H1 (cell line): ENCODE measurements around the gene PLA2G10. TPM values are rescaled to one million over a fixed set of nuclear protein-coding genes. Genes with fewer than 3 reads are reported as not detected.

Experiments
- CTCF ChIA-PET: fragments of 300-600 bp; sonication (Branson Sonifier 250); formaldehyde crosslinking; loops from one replicate; lab custom pipeline; 2021; ENCODE audit not compliant: partially characterized antibody; lab: Charles Lee
- POLR2A ChIA-PET: fragments of 300-600 bp; sonication (Branson Sonifier 250); formaldehyde crosslinking; loops from one replicate; lab custom pipeline; 2021; ENCODE audit warnings: inconsistent platforms; ENCODE audit not compliant: partially characterized antibody; lab: Charles Lee
- DNase-seq, 2 experiments: peaks; one replicate each; pipeline versions ENCODE4 v3.0.0 to v3.0.0-alpha.2; 2010 to 2022; ENCODE audit warnings: low spot score in 2 of 2, low read depth in 1 of 2, mixed read lengths in 1 of 2
- FAIRE-seq: peaks from 2 replicates; lab custom pipeline; 2011; peaks lifted over from hg19 to GRCh38; lab: Jason Lieb, UNC
- H2AFZ ChIP-seq: 2 replicates; pipeline ENCODE4 v1.8.1; 2012; ENCODE audit warnings: low read length, inconsistent platforms
- H2AK5ac ChIP-seq: 2 replicates; pipeline ENCODE4 v1.6.1; 2013; ENCODE audit warnings: low read depth, low read length
- H2BK120ac ChIP-seq: replicated peaks from 2 replicates; pipeline ENCODE3; 2013; ENCODE audit warnings: low read depth, low read length, inconsistent platforms
- H2BK12ac ChIP-seq: 2 replicates; pipeline ENCODE4 v1.6.1; 2013; ENCODE audit warnings: low read depth, low read length
- H2BK15ac ChIP-seq: 2 replicates; pipeline ENCODE4 v1.6.1; 2013; ENCODE audit warnings: low read length
- H2BK20ac ChIP-seq: 2 replicates; pipeline ENCODE4 v1.6.1; 2013; ENCODE audit warnings: low read length
- H2BK5ac ChIP-seq: 2 replicates; pipeline ENCODE4 v1.6.1; 2013; ENCODE audit warnings: low read depth, low read length
- H3K14ac ChIP-seq: 2 replicates; pipeline ENCODE4 v1.6.1; 2013; ENCODE audit warnings: inconsistent platforms; ENCODE audit not compliant: insufficient read length
- H3K18ac ChIP-seq: 2 replicates; pipeline ENCODE4 v1.6.1; 2013; ENCODE audit warnings: low read length; ENCODE audit errors: extremely low read depth
- H3K23ac ChIP-seq: 2 replicates; pipeline ENCODE4 v1.6.1; 2013; ENCODE audit warnings: inconsistent platforms; ENCODE audit not compliant: insufficient read length
- H3K23me2 ChIP-seq: 2 replicates; pipeline ENCODE4 v1.6.1; 2013; ENCODE audit warnings: low read depth, low read length
- H3K27ac ChIP-seq: 2 replicates; pipeline ENCODE4 v1.6.1; 2011; ENCODE audit warnings: low read depth, low read length, inconsistent platforms
- H3K27me3 ChIP-seq, 4 experiments: replicated peaks in 1 of 4; 1 replicate in 1 of 4; 2 replicates in 3 of 4; pipeline versions ENCODE4 v1.6.1 to v1.8.1; 2011 to 2013; ENCODE audit warnings: low read length in 3 of 4, mild to moderate bottlenecking in 3 of 4, inconsistent platforms in 2 of 4, mixed read lengths in 2 of 4, moderate library complexity in 1 of 4; ENCODE audit not compliant: control insufficient read depth in 3 of 4, insufficient read depth in 3 of 4; ENCODE audit errors: extremely low read depth in 1 of 4
- H3K36me3 ChIP-seq, 4 experiments: 2 replicates each; pipeline versions ENCODE4 v1.6.1 to v1.8.1; 2011 to 2013; ENCODE audit warnings: mild to moderate bottlenecking in 4 of 4, low read length in 3 of 4, moderate library complexity in 2 of 4, control low read depth in 1 of 4, inconsistent platforms in 1 of 4; ENCODE audit not compliant: insufficient read depth in 4 of 4, control insufficient read depth in 2 of 4
- H3K4ac ChIP-seq: replicated peaks from 2 replicates; pipeline ENCODE3; 2013; ENCODE audit warnings: low read length, low read depth, mixed read lengths, inconsistent platforms; ENCODE audit not compliant: insufficient read length
- H3K4me1 ChIP-seq, 4 experiments: replicated peaks in 1 of 4; 1 replicate in 1 of 4; 2 replicates in 3 of 4; pipeline versions ENCODE4 v1.6.1 to v1.8.1; 2011 to 2013; ENCODE audit warnings: low read length in 3 of 4, inconsistent platforms in 2 of 4, mixed read lengths in 1 of 4; ENCODE audit not compliant: insufficient read depth in 4 of 4, control insufficient read depth in 3 of 4
- H3K4me2 ChIP-seq, 2 experiments: 2 replicates each; pipeline versions ENCODE4 v1.6.1 to v1.8.1; 2011 to 2013; ENCODE audit warnings: low read depth in 2 of 2, low read length in 2 of 2, control low read depth in 1 of 2, inconsistent platforms in 1 of 2, mild to moderate bottlenecking in 1 of 2; ENCODE audit not compliant: insufficient read depth in 1 of 2
- H3K4me3 ChIP-seq, 4 experiments: fragments of 200-600, 300-600 bp in 1 of 4; sonication (generic), shearing (Covaris generic), sonication (Bioruptor Twin) in 1 of 4; 2 replicates each; pipeline versions ENCODE4 v1.5.1 to v1.8.1; 2011 to 2016; ENCODE audit warnings: low read length in 4 of 4, low read depth in 3 of 4, control low read depth in 2 of 4, inconsistent platforms in 2 of 4, mild to moderate bottlenecking in 2 of 4, mixed read lengths in 1 of 4, moderate library complexity in 1 of 4; ENCODE audit not compliant: insufficient read depth in 2 of 4; ENCODE audit errors: extremely low read depth in 1 of 4
- H3K56ac ChIP-seq: replicated peaks from 2 replicates; pipeline ENCODE3; 2013; ENCODE audit warnings: low read depth, mild to moderate bottlenecking, mixed read lengths, low read length, inconsistent platforms; ENCODE audit not compliant: insufficient read length
- H3K79me1 ChIP-seq: 2 replicates; pipeline ENCODE4 v1.6.1; 2013; ENCODE audit warnings: low read depth, low read length, control low read depth
- H3K79me2 ChIP-seq, 2 experiments: 2 replicates each; pipeline versions ENCODE4 v1.6.1 to v1.8.1; 2012 to 2013; ENCODE audit warnings: low read length in 2 of 2, mild to moderate bottlenecking in 2 of 2, inconsistent platforms in 1 of 2; ENCODE audit not compliant: insufficient read depth in 2 of 2, control insufficient read depth in 1 of 2
- H3K9ac ChIP-seq, 4 experiments: replicated peaks in 1 of 4; 1 replicate in 1 of 4; 2 replicates in 3 of 4; pipeline versions ENCODE4 v1.6.1 to v1.8.1; 2011 to 2013; ENCODE audit warnings: low read depth in 3 of 4, low read length in 3 of 4, control low read depth in 2 of 4, mild to moderate bottlenecking in 2 of 4, moderate library complexity in 2 of 4, inconsistent platforms in 1 of 4; ENCODE audit errors: extremely low read depth in 1 of 4
- H3K9me3 ChIP-seq, 2 experiments: 2 replicates each; pipeline versions ENCODE4 v1.6.1 to v1.8.1; 2012 to 2013; ENCODE audit warnings: mild to moderate bottlenecking in 2 of 2, moderate library complexity in 2 of 2, control low read depth in 1 of 2, inconsistent platforms in 1 of 2, low read depth in 1 of 2, low read length in 1 of 2, mixed read lengths in 1 of 2; ENCODE audit not compliant: insufficient read depth in 2 of 2
- H4K20me1 ChIP-seq, 2 experiments: replicated peaks in 1 of 2; 2 replicates each; pipeline versions ENCODE3 to v1.8.1; 2011 to 2013; ENCODE audit warnings: inconsistent platforms in 2 of 2, low read length in 2 of 2, mild to moderate bottlenecking in 1 of 2; ENCODE audit not compliant: insufficient read depth in 2 of 2, control insufficient read depth in 1 of 2
- H4K5ac ChIP-seq: 2 replicates; pipeline ENCODE4 v1.6.1; 2013; ENCODE audit warnings: low read length, low read depth, mixed read lengths, inconsistent platforms; ENCODE audit not compliant: insufficient read length
- H4K8ac ChIP-seq: 2 replicates; pipeline ENCODE4 v1.8.0; 2013; ENCODE audit warnings: mild to moderate bottlenecking, moderate library complexity, low read length, inconsistent platforms; ENCODE audit not compliant: insufficient read depth; ENCODE audit errors: extremely low read depth
- H4K91ac ChIP-seq: replicated peaks from 2 replicates; pipeline ENCODE3; 2013; ENCODE audit warnings: low read length, mixed read lengths, inconsistent platforms; ENCODE audit not compliant: insufficient read length
- ASH2L ChIP-seq: fragments of 200-600, 300-600 bp; sonication (generic); IDR thresholded peaks from one replicate; pipeline ENCODE4 v1.7.1; 2017; ENCODE audit warnings: low read length
- ATF3 ChIP-seq: IDR thresholded peaks from 2 replicates; pipeline ENCODE4 v1.6.1; 2011; ENCODE audit warnings: low read depth, mild to moderate bottlenecking, low read length; ENCODE audit not compliant: insufficient read depth
- BACH1 ChIP-seq: IDR thresholded peaks from 2 replicates; pipeline ENCODE4 v1.6.1; 2012; ENCODE audit warnings: low read length, improper control_type of control experiment
- CEBPB ChIP-seq: IDR thresholded peaks from 2 replicates; pipeline ENCODE4 v1.6.1; 2012; ENCODE audit warnings: low read depth, low read length
- EZH2 ChIP-seq: fragments of 200-600 bp; sonication (generic); IDR thresholded peaks from 2 replicates; pipeline ENCODE4 v1.7.1; 2012; ENCODE audit warnings: low read depth, mild to moderate bottlenecking, moderate library complexity, low read length, inconsistent platforms; ENCODE audit not compliant: severe bottlenecking
- NRF1 ChIP-seq: IDR thresholded peaks from 2 replicates; pipeline ENCODE4 v1.6.1; 2011; ENCODE audit warnings: mild to moderate bottlenecking, low read depth, low read length, improper control_type of control experiment
- RAD21 ChIP-seq, 2 experiments: IDR thresholded peaks in 1 of 2; conservative IDR thresholded peaks in 1 of 2; 2 replicates each; pipeline ENCODE4 v1.6.1; 2011; ENCODE audit warnings: low read depth in 2 of 2, low read length in 2 of 2, improper control_type of control experiment in 1 of 2, inconsistent platforms in 1 of 2, mild to moderate bottlenecking in 1 of 2, moderate library complexity in 1 of 2
- SIN3A ChIP-seq, 2 experiments: IDR thresholded peaks in 1 of 2; conservative IDR thresholded peaks in 1 of 2; 2 replicates each; pipeline ENCODE4 v1.6.1; 2011 to 2012; ENCODE audit warnings: low read length in 2 of 2, improper control_type of control experiment in 1 of 2, low read depth in 1 of 2, mild to moderate bottlenecking in 1 of 2
- SRF ChIP-seq: IDR thresholded peaks from 2 replicates; pipeline ENCODE4 v1.6.1; 2011; ENCODE audit warnings: mild to moderate bottlenecking, low read depth, low read length, moderate library complexity
- USF2 ChIP-seq: IDR thresholded peaks from 2 replicates; pipeline ENCODE4 v1.6.1; 2011; ENCODE audit warnings: low read length, improper control_type of control experiment
- WGBS, 2 experiments: shearing (Covaris generic) in 1 of 2; methylation state at CpG; one replicate each; pipeline versions ENCODE4 v1.1.6 to v1.1.7; 2013 to 2015; ENCODE audit warnings: low lambda C conversion rate in 2 of 2, mixed read lengths in 2 of 2, inconsistent platforms in 1 of 2, low coverage in 1 of 2, missing lambda C conversion rate in 1 of 2; ENCODE audit not compliant: insufficient replicate concordance in 2 of 2, insufficient coverage in 1 of 2, insufficient read length in 1 of 2; ENCODE audit errors: extremely low coverage in 1 of 2, missing lambda C conversion rate in 1 of 2; 5-methylcytosine and 5-hydroxymethylcytosine counted together
- polyA plus RNA-seq, 7 experiments: library from polyadenylated mRNA; depleted of rRNA in 3 of 7; stranded (reverse) in 5 of 7; unstranded in 2 of 7; fragments of >200 nt in 5 of 7; fragments of 200-250 nt in 2 of 7; gene quantifications; 1 replicate in 5 of 7; 2 replicates in 1 of 7; 4 replicates in 1 of 7; pipeline versions ENCODE4 v1.2.1 to v1.2.3, GENCODE V29; 2011 to 2013; ENCODE audit warnings: missing spikeins in 2 of 7, mixed read lengths in 2 of 7
- total RNA-seq: library from RNA; stranded (reverse); fragmentation: NEBNext Ultra II Directional; extraction: Animal tissue kit (Norgen Biotek cat#: 25700); gene quantifications from 2 replicates; pipeline ENCODE4 v1.2.1, GENCODE V29; 2021
- TF ChIP-seq, protein P1 (sequence below): IDR thresholded peaks from 2 replicates; pipeline ENCODE4 v1.6.1; 2012; ENCODE audit warnings: inconsistent platforms

PLA2G10 gene
- total and polyA plus RNA-seq, 2 of the 8 experiments (the other 6 are each of a cell fraction or from before 2014, with no cell fraction given) = 0.60 to 2.2 TPM

DNA sequence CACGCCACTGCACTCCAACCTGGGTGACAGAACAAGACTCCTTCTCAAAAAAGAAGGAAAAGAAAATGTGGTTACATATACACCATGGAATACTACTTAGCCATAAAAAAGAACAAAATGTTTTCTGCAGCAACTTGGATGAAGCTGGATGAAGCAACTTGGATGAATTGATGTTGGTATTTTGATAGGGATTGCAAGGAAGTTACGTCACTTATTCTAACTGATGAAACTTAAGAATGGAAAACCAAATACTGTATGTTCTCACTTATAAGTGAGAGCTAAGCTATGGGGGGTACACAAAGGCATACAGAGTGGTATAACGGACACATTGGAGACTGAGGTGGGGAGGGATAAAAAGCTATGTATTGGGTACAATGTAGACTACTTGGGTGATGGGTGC, 17.5 kb downstream of the PLA2G10 start:
- DNase-seq = no peak
- Histone ChIP-seq H3K56ac (no peak overlapping the region), H3K27ac (no peak overlapping the region), H3K23ac (no peak overlapping the region), H3K18ac (no peak overlapping the region), H2BK12ac (no peak overlapping the region), H3K4me2 (no peak overlapping the region), H3K9me3 (no peaks in the 10 kb centered on the region), H3K9ac (no peak overlapping the region), H3K79me2 (no peaks in the 10 kb centered on the region), H3K79me1 (no peaks in the 10 kb centered on the region), H4K20me1 (no peaks in the 10 kb centered on the region), H2BK20ac (no peak overlapping the region), H3K4me1 (no peaks in the 10 kb centered on the region), H3K4me3 (no peak overlapping the region), H3K4ac (no peak overlapping the region), H2AFZ (no peak overlapping the region), H3K27me3 (no peaks in the 10 kb centered on the region), H2BK120ac (no peak overlapping the region), H3K14ac (no peak overlapping the region), H3K36me3 (no peaks in the 10 kb centered on the region), H4K91ac (no peak overlapping the region), H2BK5ac (no peak overlapping the region), H2AK5ac (no peak overlapping the region), H4K8ac (no peak overlapping the region), H4K5ac (no peak overlapping the region), H3K23me2 (peaks cover 4% of the 10 kb centered on the region; the same call in 1 of the 2 replicates), H2BK15ac (no peak overlapping the region)
- CTCF ChIA-PET = no interaction called here
- WGBS, 2 experiments = 82% methylated on average over 3 of the region's 3 CpGs; no CpG with 5 or more reads in 1 of the 2 experiments
- POLR2A ChIA-PET = no interaction called here
- FAIRE-seq = no peak
- TF ChIP-seq USF2 (no peak), NRF1 (no peak), SIN3A (conservative IDR thresholded peaks at IDR 0.05 in 1 of 2, IDR thresholded peaks at IDR 0.05 in 1 of 2; ENCODE audit: low read depth in 1 of 2, low read length in 2 of 2) (no peak), BACH1 (no peak), ASH2L (no peak), CEBPB (no peak), RAD21 (IDR thresholded peaks at IDR 0.05 in 1 of 2, conservative IDR thresholded peaks at IDR 0.05 in 1 of 2; ENCODE audit: low read depth in 2 of 2, low read length in 2 of 2) (no peak), ATF3 (no peak), EZH2 (no peak), SRF (no peak)
- TF ChIP-seq, protein P1, sequence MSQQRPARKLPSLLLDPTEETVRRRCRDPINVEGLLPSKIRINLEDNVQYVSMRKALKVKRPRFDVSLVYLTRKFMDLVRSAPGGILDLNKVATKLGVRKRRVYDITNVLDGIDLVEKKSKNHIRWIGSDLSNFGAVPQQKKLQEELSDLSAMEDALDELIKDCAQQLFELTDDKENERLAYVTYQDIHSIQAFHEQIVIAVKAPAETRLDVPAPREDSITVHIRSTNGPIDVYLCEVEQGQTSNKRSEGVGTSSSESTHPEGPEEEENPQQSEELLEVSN = no peak
